Astrocyte of the cerebellum (primary cell): ENCODE measurements around the gene FGFR3.

Experiments used
- DNase-seq: peaks from one replicate; pipeline ENCODE4 v3.0.0-alpha.2; 2011; ENCODE audit warnings: low read depth
- H3K4me3 ChIP-seq: 2 replicates; pipeline ENCODE4 v1.5.1; 2011; ENCODE audit warnings: mild to moderate bottlenecking, low read depth, low read length, moderate library complexity
- in situ Hi-C: cut with HindIII; loops from 2 replicates; pipeline ENCODE4 v1.10.0; 2017; ENCODE audit warnings: low sequenced_read_pairs
- TF ChIP-seq, protein P1 (sequence below): IDR thresholded peaks from 2 replicates; pipeline ENCODE4 v1.5.1; 2012; ENCODE audit warnings: low read length, low read depth, moderate library complexity, mild to moderate bottlenecking; ENCODE audit errors: missing control alignments

Gene FGFR3

DNA sequence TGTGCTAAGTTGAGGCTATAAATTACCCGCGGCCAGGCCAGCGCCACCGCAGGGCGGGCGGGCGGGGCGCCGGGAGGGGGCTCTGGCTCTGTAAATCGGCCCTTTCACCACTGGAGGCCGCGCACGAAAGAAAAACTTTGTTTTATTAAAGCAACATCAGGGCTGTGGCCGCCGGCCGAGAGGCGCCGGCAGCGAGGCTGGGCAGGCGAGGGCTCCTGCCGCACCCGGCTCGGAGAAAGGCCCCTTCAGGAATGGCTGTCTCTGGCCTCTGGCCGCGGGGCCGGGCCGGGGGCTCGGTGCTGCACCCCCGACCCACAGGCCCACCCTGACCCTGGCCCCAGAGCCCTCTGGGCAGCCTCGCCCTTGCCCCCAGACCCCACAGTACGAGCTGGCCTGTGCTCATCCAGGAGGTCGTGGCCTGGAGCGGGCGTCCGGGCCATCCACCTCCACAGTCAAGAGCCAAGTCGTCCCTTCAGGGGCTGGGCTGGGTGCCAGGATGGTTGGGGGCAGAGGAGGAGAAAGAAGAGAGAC lies 29.5 kb upstream of the FGFR3 start:
- TF ChIP-seq, protein P1, sequence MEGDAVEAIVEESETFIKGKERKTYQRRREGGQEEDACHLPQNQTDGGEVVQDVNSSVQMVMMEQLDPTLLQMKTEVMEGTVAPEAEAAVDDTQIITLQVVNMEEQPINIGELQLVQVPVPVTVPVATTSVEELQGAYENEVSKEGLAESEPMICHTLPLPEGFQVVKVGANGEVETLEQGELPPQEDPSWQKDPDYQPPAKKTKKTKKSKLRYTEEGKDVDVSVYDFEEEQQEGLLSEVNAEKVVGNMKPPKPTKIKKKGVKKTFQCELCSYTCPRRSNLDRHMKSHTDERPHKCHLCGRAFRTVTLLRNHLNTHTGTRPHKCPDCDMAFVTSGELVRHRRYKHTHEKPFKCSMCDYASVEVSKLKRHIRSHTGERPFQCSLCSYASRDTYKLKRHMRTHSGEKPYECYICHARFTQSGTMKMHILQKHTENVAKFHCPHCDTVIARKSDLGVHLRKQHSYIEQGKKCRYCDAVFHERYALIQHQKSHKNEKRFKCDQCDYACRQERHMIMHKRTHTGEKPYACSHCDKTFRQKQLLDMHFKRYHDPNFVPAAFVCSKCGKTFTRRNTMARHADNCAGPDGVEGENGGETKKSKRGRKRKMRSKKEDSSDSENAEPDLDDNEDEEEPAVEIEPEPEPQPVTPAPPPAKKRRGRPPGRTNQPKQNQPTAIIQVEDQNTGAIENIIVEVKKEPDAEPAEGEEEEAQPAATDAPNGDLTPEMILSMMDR, result peak; percentile 11
- peak; percentile 23 for DNase-seq
- in situ Hi-C loops, result no loop called here
- no peak overlapping the region for H3K4me3 ChIP-seq

DNA sequence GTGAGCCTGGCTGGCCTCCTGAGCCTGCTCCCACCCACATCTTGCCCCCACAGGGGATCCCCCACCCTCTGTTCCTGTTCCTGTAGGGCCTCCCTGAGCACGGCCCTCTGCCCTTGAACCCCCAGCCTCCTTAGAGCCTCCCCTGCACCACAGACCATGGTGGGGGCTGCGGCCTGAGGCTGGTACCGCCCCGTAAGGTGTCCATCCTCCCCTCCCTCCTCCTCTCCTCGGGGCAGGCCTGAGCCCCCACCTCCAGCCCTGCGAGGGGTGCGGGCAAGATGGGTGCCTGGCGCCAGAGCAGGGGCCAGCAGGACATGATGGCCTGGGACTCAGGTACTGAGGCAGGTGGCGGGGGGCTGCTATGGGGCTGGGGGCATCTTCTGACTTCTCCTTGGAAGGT lies 28.4 kb upstream of the FGFR3 start:
- TF ChIP-seq, protein P1, result no peak
- no peak overlapping the region for H3K4me3 ChIP-seq
- in situ Hi-C loops, result no loop called here
- no peak for DNase-seq

DNA sequence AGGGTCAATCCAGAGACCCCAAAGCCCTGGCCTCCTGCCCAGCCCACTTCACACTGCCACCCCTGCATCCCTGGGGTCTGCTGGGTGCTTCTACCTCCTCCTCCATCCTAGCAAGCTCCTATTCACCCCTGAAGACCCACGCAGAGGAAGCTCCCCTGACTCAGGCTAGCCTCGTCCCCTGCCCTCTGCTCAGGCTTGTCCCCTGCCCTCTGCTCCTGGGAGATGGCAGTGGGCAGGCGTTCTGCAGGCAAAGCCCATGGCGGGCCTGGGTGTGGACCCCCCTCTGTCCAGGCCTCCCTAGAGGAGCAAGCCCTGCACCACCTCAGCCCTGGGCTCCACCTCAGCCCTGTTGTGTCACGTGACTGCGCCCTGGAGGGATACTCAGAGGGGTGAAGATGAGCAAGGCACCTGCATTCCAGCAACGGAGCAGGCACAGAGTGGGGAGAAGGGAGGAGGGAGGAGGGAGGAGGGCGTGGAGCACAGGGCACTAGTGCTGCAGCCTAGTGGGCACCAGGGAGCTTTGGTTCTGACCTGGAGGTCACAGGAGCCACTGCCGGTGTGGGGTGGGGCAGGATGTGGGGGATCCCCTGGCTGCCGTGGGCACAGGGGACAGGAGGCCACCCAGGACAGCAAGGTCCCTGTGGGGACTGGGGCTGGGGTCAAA lies 27.6 kb upstream of the FGFR3 start:
- H3K4me3 ChIP-seq, result no peak overlapping the region
- TF ChIP-seq, protein P1, result no peak
- in situ Hi-C loops, result no loop called here
- no peak for DNase-seq

DNA sequence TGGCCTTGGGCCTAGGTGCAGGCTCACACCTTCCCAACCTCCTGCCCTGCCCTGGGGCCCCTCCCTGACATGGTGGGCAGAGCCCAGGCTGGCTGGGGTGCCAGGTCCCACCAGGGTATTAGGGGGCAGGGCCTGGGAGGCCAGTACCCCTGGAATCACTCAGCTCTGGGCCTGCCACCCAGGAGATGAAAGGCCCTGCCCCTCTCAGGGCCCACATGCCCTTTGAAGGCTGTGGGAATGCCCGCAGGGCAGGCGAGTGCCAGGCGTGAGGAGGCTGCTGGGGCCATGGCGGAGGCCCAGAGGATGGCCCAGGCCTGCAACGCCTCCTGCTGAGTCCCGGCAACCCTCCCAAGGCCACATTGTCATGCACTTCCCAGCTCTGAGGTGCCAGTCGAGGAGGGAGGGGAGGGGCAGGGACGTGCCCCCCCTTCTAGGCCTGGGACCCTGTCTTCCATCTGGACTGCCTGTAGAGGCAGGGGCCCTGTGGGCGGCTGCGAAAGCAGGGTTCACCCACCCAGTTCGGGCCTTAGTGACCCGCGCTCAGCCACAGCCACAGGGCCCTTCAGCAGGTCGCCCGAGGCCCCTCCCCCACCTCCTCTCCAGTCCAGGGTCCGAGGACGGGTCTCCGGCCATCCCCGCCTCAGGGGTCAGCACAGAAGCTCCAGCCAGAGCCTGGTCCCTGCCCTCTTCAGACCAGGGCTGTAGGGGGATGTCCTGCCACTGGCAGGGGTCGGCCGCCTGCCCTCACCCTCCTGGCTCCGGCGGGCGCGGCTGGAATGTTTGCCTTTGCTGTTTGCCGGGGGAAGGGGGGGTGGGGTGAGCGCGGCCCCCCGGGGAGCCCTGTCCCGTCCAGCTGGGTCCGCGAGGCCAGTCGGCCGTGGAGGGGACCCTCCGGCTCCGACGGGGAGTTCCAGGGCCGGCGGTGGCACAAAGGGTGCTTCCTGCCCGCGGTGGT lies 26.7 kb upstream of the FGFR3 start:
- no peak for DNase-seq
- in situ Hi-C loops, result no loop called here
- TF ChIP-seq, protein P1, result no peak
- H3K4me3 ChIP-seq, result peak overlapping the region; percentile 36

DNA sequence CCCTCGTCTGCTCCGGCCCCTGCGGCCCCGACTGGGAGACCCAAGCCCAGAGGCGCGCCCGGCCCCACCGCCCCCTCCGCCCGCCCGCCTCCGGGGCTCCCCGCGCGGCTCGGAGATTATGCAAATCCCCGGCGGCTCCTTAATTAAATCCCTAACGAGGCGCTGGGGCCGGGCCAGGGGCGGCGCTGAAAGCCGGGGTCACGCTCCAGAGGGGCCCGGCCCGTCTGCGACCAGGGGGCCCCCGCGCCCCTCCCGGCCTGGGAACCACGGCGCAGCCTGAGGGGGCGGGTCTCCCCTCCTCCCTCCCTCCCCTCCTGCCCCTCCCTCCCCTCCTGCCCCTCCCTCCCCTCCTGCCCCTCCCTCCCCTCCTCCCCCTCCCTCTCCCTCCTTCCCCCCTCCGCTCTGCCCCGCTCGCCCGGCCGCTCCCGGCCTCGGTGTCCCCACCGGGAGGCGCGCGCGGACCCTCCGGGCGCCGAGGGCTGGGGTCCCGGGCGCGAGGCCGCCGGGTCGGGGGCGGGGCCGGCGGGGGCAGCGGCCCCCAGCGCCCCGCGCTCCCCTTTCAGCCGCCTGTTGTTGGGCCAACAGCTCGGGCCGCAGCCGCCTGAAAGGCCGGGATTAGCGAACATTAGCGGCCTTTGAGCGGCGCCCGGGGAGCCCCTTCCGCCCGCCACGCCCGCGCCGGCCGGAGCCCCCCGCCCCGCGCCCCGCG lies 25.9 kb upstream of the FGFR3 start:
- TF ChIP-seq, protein P1, result no peak
- H3K4me3 ChIP-seq, result peak overlapping the region; percentile 36
- in situ Hi-C loops, result no loop called here
- no peak for DNase-seq

DNA sequence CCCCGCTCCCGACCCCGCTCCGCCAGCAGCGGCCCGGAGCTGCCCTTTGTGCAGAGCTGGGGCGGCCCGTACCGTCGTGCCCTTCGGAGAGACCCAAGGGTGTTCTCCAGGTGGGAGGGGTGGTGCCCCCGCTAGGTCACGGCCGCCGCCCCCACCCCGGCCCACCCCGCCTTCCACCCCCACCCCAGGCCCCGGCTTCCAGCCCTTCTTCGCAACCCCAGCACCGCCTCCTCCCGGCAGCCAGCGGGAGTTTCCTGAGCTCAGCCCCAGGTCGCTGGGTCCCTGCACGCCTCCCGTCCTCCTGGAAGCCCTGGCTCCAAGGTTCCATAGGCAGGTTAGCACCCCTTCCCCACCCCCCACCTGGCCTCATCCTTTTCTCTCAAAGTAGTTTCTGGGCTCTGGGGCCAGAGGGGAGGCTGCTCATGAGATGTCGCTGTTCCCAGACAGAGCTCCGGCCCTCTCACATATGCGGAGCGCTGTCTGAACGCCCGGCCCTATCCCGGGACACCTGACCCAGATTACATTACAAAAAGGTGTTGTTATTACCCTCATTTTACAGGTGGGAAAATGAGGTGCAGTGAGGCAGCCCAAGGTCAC lies 25.2 kb upstream of the FGFR3 start:
- TF ChIP-seq, protein P1, result peak; percentile 30
- in situ Hi-C loops, result no loop called here
- H3K4me3 ChIP-seq, result peak overlapping the region; percentile 36
- no peak for DNase-seq
